ENCODE measurements around the gene SLC16A5.
"Not testable (repeated sequence)": the region's sequence is repeated elsewhere in the genome, so short reads cannot be mapped to it uniquely, and the experiment has no call there.

The SLC16A5 gene

GRCh38 chr17:75135452-75135851 lies 47.7 kb downstream of the SLC16A5 start:
- Histone ChIP-seq H3K9me2 (replicated peaks; ENCODE audit: insufficient read depth, low read length) (no peaks in the 10 kb centered on the region), H3K27me3 (replicated peaks; ENCODE audit: insufficient read depth, low read length) (no peaks in the 10 kb centered on the region), H3K27ac (ENCODE audit: low read length) (no peak overlapping the region), H3F3A (ENCODE audit: insufficient read depth, low read length) (peaks cover 6% of the 10 kb centered on the region; the same call in 1 of the 2 replicates), H3K9ac (ENCODE audit: low read length) (no peak overlapping the region), H3K36me3 (replicated peaks; ENCODE audit: insufficient read depth, low read length) (no peaks in the 10 kb centered on the region; the same call in 1 of the 2 replicates), H2AFZ (ENCODE audit: low read length) (no peak overlapping the region), H3K79me2 (ENCODE audit: low read length) (peaks cover 4% of the 10 kb centered on the region; the same call in 1 of the 2 replicates), H3K4me1 (ENCODE audit: low read length) (no peaks in the 10 kb centered on the region), H3K9me3 (replicated peaks; ENCODE audit: insufficient read depth, low read length) (no peaks in the 10 kb centered on the region), H3K4me3 (ENCODE audit: low read length) (no peak overlapping the region), H4K20me1 (ENCODE audit: insufficient read depth, low read length) (no peaks in the 10 kb centered on the region), H3K4me2 (ENCODE audit: low read depth, low read length) (no peak overlapping the region)
- no peak for DNase-seq
- TF ChIP-seq EZH2 (optimal IDR thresholded peaks at IDR 0.05; ENCODE audit: low read depth, low read length) (no peak), EZH2phosphoT487 (IDR thresholded peaks at IDR 0.05; ENCODE audit: low read length) (no peak), CTCF (IDR thresholded peaks at IDR 0.05; ENCODE audit: low read length) (no peak)

- H3K9ac ChIP-seq (ENCODE audit: low read length): no peak overlapping the region
- DNase-seq: no peak
- no peak overlapping the region for H2AFZ ChIP-seq (ENCODE audit: low read length)
- H3K9me2 ChIP-seq (replicated peaks; ENCODE audit: insufficient read depth, low read length): no peaks in the 10 kb centered on the region
- H3K4me2 ChIP-seq (ENCODE audit: low read depth, low read length): no peak overlapping the region
- H3K9me3 ChIP-seq (replicated peaks; ENCODE audit: insufficient read depth, low read length): no peaks in the 10 kb centered on the region
- no peaks in the 10 kb centered on the region; the same call in 1 of the 2 replicates for H3K36me3 ChIP-seq (replicated peaks; ENCODE audit: insufficient read depth, low read length)
- no peaks in the 10 kb centered on the region for H4K20me1 ChIP-seq (ENCODE audit: insufficient read depth, low read length)
- H3F3A ChIP-seq (ENCODE audit: insufficient read depth, low read length): peaks cover 6% of the 10 kb centered on the region; the same call in 1 of the 2 replicates
- TF ChIP-seq EZH2phosphoT487 (IDR thresholded peaks at IDR 0.05; ENCODE audit: low read length) (no peak), EZH2 (optimal IDR thresholded peaks at IDR 0.05; ENCODE audit: low read depth, low read length) (no peak), CTCF (IDR thresholded peaks at IDR 0.05; ENCODE audit: low read length) (no peak)
- H3K79me2 ChIP-seq (ENCODE audit: low read length): no peaks in the 10 kb centered on the region
- H3K27me3 ChIP-seq (replicated peaks; ENCODE audit: insufficient read depth, low read length): no peaks in the 10 kb centered on the region
- H3K4me3 ChIP-seq (ENCODE audit: low read length): no peak overlapping the region
- no peaks in the 10 kb centered on the region; the same call in 1 of the 2 replicates for H3K4me1 ChIP-seq (ENCODE audit: low read length)
- H3K27ac ChIP-seq (ENCODE audit: low read length): no peak overlapping the region
These were observed 48.2 kb downstream of the SLC16A5 start for GRCh38 chr17:75135946-75136345.

DNA sequence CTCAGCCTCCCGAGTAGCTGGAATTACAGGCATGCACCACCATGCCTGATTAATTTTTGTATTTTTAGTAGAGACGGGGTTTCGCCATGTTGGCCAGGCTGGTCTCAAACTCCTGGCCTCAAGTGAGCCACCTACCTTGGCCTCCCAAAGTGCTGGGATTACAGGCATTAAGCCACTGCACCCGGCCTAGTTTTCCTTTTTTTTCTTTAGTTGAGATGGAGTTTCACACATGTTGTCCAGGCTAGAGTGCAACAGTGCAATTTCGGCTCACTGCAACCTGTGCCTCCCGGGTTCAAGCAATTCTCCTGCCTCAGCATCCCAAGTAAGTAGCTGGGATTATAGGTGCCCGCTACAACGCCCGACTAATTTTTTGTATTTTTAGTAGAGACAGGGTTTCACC lies 50.0 kb downstream of the SLC16A5 start:
- not testable (repeated sequence) for H3K36me3 ChIP-seq (replicated peaks; ENCODE audit: insufficient read depth, low read length); H3K9me2 ChIP-seq (replicated peaks; ENCODE audit: insufficient read depth, low read length); H3K79me2 ChIP-seq (ENCODE audit: low read length); H3K27ac ChIP-seq (ENCODE audit: low read length); DNase-seq; H3F3A ChIP-seq (ENCODE audit: insufficient read depth, low read length); H3K9me3 ChIP-seq (replicated peaks; ENCODE audit: insufficient read depth, low read length); H3K4me2 ChIP-seq (ENCODE audit: low read depth, low read length); H3K4me1 ChIP-seq (ENCODE audit: low read length); H3K4me3 ChIP-seq (ENCODE audit: low read length); H4K20me1 ChIP-seq (ENCODE audit: insufficient read depth, low read length); H2AFZ ChIP-seq (ENCODE audit: low read length); H3K27me3 ChIP-seq (replicated peaks; ENCODE audit: insufficient read depth, low read length); H3K9ac ChIP-seq (ENCODE audit: low read length)

GRCh38 chr17:75138519-75138918 lies 50.8 kb downstream of the SLC16A5 start:
- Histone ChIP-seq H3K36me3 (replicated peaks; ENCODE audit: insufficient read depth, low read length) (no peaks in the 10 kb centered on the region; the same call in 1 of the 2 replicates), H3K9me2 (replicated peaks; ENCODE audit: insufficient read depth, low read length) (no peaks in the 10 kb centered on the region), H3K9me3 (replicated peaks; ENCODE audit: insufficient read depth, low read length) (no peaks in the 10 kb centered on the region), H2AFZ (ENCODE audit: low read length) (no peak overlapping the region), H3K4me3 (ENCODE audit: low read length) (no peak overlapping the region), H3F3A (ENCODE audit: insufficient read depth, low read length) (peaks cover 6% of the 10 kb centered on the region; the same call in 1 of the 2 replicates), H3K27ac (ENCODE audit: low read length) (no peak overlapping the region), H3K9ac (ENCODE audit: low read length) (no peak overlapping the region), H3K27me3 (replicated peaks; ENCODE audit: insufficient read depth, low read length) (no peaks in the 10 kb centered on the region), H3K4me1 (ENCODE audit: low read length) (no peaks in the 10 kb centered on the region; the same call in 1 of the 2 replicates), H3K4me2 (ENCODE audit: low read depth, low read length) (no peak overlapping the region), H3K79me2 (ENCODE audit: low read length) (no peaks in the 10 kb centered on the region), H4K20me1 (ENCODE audit: insufficient read depth, low read length) (no peaks in the 10 kb centered on the region)
- DNase-seq: no peak
- TF ChIP-seq EZH2 (optimal IDR thresholded peaks at IDR 0.05; ENCODE audit: low read depth, low read length): no peak
- TF ChIP-seq EZH2phosphoT487 (IDR thresholded peaks at IDR 0.05; ENCODE audit: low read length): no peak
- TF ChIP-seq CTCF (IDR thresholded peaks at IDR 0.05; ENCODE audit: low read length): no peak

Measured in MM.1S (cell line).